GM12874 (cell line): ENCODE measurements around the gene TENT4B.

Experiments
- CTCF ChIP-seq: IDR thresholded peaks from 2 replicates; pipeline ENCODE4 v1.5.1; 2011; ENCODE audit warnings: low read depth, mild to moderate bottlenecking, control low read depth, low read length, moderate library complexity; ENCODE audit not compliant: insufficient read depth

The TENT4B gene

GRCh38 chr16:50156590-50156989 is 3.5 kb downstream of the TENT4B start:
- TF ChIP-seq CTCF, result no peak

GRCh38 chr16:50160495-50161164 is 7.5 kb downstream of the TENT4B start:
- no peak for TF ChIP-seq CTCF

GRCh38 chr16:50161950-50162349 is 8.8 kb downstream of the TENT4B start:
- no peak for TF ChIP-seq CTCF

GRCh38 chr16:50165473-50165872 is 12.4 kb downstream of the TENT4B start:
- no peak for TF ChIP-seq CTCF

GRCh38 chr16:50166511-50167500 is 13.7 kb downstream of the TENT4B start:
- TF ChIP-seq CTCF, result no peak

- no peak for TF ChIP-seq CTCF
Measured at GRCh38 chr16:50167556-50167955, 14.4 kb downstream of the TENT4B start.

- TF ChIP-seq CTCF, result no peak
Measured at GRCh38 chr16:50169555-50170096, 16.5 kb downstream of the TENT4B start.
